NCI-H1048 (cell line): Measurements from ENCODE around the gene POMT2.

Source experiments
- DNase-seq: peaks from one replicate; lab custom pipeline; 2025; lab: John Stamatoyannopoulos, UW

POMT2 gene

DNA sequence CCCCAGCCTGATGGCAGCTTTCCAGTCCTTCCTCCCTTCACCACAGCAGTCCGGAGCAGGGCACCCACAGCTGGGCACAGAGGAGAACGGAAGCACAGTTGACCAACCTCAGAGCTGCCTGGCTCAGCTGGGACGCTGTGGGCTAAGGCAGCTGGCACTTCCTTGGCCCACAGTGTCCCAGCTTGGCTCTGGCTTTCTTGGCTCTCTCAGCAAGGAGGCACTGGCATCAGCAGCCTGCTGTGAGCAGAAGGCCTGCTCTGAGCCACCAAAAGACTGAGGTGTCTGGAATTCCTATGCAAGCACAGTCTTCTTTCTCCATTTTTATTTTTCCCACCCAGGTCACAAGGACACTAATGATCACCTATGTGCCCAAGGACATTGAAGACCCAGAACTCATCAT, 82.3 kb downstream of the POMT2 start:
- DNase-seq, result no peak

DNA sequence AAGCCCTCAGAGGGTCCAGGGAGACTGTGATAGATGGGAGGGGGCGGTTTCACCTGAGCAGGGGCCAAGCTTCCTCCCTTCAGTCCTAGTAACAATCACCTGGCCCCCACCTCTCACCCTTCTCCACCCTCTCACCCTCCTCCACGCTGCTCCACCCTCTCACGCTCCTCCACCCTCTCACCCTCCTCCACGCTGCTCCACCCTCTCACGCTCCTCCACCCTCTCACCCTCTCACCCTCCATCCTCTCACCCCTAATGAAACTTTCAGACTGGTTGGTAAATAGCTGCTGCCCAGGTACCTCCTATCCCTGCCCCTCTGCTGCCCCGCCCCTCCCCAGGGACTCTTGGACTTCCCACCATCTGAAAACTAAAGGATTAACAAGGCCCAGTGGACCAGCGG, 83.9 kb downstream of the POMT2 start:
- no peak for DNase-seq

DNA sequence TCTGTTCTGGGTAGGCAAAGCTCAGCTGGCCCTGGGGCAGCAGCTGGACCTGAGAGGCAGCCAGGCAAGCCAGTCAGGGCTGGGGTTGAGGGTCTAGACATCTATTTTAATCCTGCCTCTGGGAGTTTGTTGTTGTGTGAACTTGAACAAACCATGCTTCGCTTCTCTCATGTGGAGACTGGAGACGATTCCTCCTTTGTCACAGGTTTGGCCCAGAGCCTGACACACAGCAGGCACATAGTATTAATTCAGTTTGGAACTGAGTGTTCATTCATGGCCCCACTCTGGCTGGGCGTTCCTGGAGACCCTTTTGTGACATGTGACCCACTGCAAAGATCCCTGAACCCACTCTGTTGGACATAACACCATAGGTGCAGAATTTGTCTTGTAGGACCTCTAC, 89.0 kb downstream of the POMT2 start:
- DNase-seq, result no peak

DNA sequence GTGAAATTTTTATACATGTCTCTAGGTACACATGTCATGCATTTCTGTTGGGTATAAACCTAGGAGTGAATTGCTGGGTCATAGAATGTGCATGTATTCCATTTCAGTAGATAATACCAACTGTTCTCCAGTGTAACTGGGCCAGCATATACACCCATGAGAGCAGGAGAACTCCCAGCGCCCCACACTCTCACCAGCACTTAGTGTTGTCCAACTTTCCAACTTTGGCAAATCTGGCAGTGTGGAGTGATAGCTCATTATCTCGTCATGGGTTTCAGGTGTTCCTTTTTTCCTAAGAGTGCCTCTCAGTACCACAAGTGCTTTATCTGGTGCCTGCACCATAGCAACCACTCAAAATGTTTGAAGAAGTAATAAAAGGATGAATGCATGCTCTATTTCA, 89.8 kb downstream of the POMT2 start:
- no peak for DNase-seq

DNA sequence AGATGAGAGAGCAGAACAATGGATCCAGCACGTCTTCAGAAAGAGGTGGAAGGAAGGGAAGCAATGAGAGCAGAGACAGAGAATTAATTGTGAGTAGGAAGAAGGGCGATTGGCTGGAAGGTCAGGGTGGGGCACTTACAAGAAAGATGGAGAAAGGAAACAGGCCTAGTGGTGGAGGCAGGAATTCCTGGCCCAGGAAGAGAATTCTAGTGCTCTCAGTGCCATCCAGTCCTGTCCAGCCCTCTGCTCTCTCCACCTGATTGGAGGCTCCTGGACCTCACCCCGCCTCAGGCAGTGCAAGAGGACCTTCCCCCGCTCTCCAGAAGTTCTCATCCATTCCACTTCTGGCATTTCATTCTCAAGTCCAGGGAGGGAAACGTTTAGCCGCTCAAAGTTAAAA, 92.6 kb downstream of the POMT2 start:
- DNase-seq, result no peak

DNA sequence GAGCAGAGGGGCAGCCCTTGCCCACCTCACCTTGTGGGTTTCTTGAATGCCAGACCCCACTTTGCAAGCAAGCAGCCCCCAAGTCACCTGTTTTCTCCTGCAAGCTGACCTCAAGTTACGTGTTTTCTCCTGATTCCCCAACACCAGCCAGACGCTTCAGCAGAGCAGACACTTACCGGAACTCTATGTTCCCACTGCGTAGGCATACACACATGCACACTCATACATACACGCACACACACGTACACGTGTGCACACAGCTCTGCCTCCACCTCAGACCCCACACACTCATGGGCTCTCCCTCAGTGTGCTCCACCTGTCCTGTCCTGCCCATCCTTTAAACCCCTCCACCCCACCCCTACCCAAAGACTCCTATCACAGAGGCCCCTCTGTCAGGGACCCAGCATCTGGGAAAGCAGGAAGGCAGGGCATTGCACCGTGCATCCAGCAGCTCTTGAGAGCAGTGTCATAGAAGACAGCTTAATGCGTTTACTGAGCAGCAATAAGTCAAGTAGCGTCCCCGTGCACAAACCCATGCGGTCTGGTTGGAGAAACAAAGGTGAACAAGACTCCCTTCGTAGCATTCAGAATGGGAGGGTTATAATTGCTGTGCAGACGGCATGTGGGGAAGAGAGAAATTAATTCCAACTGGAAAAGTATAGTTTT, 94.7 kb downstream of the POMT2 start:
- DNase-seq, result no peak

DNA sequence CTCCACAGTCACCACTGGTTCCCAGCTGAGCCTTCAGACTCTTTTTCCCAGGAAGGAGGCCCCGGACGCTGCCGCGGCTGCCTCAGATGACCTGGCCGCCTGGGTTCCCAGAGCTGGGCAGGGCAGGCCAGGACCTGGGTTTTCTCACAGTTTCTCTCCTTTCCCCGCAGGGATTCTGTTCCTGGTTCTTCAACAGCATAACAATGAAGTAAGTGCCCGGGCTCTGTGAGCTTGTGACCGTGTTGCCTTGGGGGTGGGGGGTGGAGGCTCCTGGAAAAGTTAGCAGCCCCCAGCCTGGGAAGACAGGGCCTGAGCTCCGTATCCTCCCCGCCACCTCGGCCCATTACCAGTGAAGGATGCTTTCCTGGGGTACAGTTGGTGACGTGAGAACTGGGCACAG, 95.4 kb downstream of the POMT2 start:
- DNase-seq, result no peak
